ENCODE data around the gene GIN1.

Gene GIN1

GRCh38 chr5:103132684-103133083 lies 12.7 kb upstream of the GIN1 start:
- Histone ChIP-seq H3K4me1 (ENCODE audit: low read length) (no peaks in the 10 kb centered on the region), H3K9ac (ENCODE audit: low read length) (no peak overlapping the region), H3K27me3 (replicated peaks; ENCODE audit: insufficient read depth, low read length) (no peaks in the 10 kb centered on the region), H3K4me2 (ENCODE audit: low read depth, low read length) (peak overlapping the region; percentile 41; the same call in 1 of the 2 replicates), H3K9me3 (replicated peaks; ENCODE audit: insufficient read depth, low read length) (no peaks in the 10 kb centered on the region), H3K4me3 (ENCODE audit: low read length) (no peak overlapping the region), H2AFZ (ENCODE audit: low read length) (no peak overlapping the region), H3F3A (ENCODE audit: insufficient read depth, low read length) (no peaks in the 10 kb centered on the region), H4K20me1 (ENCODE audit: insufficient read depth, low read length) (no peaks in the 10 kb centered on the region), H3K79me2 (ENCODE audit: low read length) (peaks cover 6% of the 10 kb centered on the region; the same call in 1 of the 2 replicates), H3K27ac (ENCODE audit: low read length) (no peak overlapping the region), H3K36me3 (replicated peaks; ENCODE audit: insufficient read depth, low read length) (0 out of 2 replicates have a peak, but pooled peaks cover 2% of the 10 kb centered on the region), H3K9me2 (replicated peaks; ENCODE audit: insufficient read depth, low read length) (no peaks in the 10 kb centered on the region)
- TF ChIP-seq CTCF (IDR thresholded peaks at IDR 0.05; ENCODE audit: low read length) (no peak), EZH2 (optimal IDR thresholded peaks at IDR 0.05; ENCODE audit: low read depth, low read length) (no peak), EZH2phosphoT487 (IDR thresholded peaks at IDR 0.05; ENCODE audit: low read length) (no peak)
- no peak for DNase-seq

- no peaks in the 10 kb centered on the region for H3F3A ChIP-seq (ENCODE audit: insufficient read depth, low read length)
- no peaks in the 10 kb centered on the region for H3K9me3 ChIP-seq (replicated peaks; ENCODE audit: insufficient read depth, low read length)
- H3K9ac ChIP-seq (ENCODE audit: low read length): no peak overlapping the region
- H3K4me3 ChIP-seq (ENCODE audit: low read length): no peak overlapping the region
- no peak overlapping the region for H2AFZ ChIP-seq (ENCODE audit: low read length)
- H3K79me2 ChIP-seq (ENCODE audit: low read length): peaks cover 30% of the 10 kb centered on the region
- H3K4me2 ChIP-seq (ENCODE audit: low read depth, low read length): no peak overlapping the region
- TF ChIP-seq EZH2phosphoT487 (IDR thresholded peaks at IDR 0.05; ENCODE audit: low read length): no peak
- no peak for TF ChIP-seq EZH2 (optimal IDR thresholded peaks at IDR 0.05; ENCODE audit: low read depth, low read length)
- no peak for TF ChIP-seq CTCF (IDR thresholded peaks at IDR 0.05; ENCODE audit: low read length)
- H3K4me1 ChIP-seq (ENCODE audit: low read length): no peaks in the 10 kb centered on the region
- no peaks in the 10 kb centered on the region for H3K9me2 ChIP-seq (replicated peaks; ENCODE audit: insufficient read depth, low read length)
- H4K20me1 ChIP-seq (ENCODE audit: insufficient read depth, low read length): no peaks in the 10 kb centered on the region
- 0 out of 2 replicates have a peak, but pooled peaks cover 2% of the 10 kb centered on the region for H3K36me3 ChIP-seq (replicated peaks; ENCODE audit: insufficient read depth, low read length)
- no peak overlapping the region for H3K27ac ChIP-seq (ENCODE audit: low read length)
- no peaks in the 10 kb centered on the region for H3K27me3 ChIP-seq (replicated peaks; ENCODE audit: insufficient read depth, low read length)
- DNase-seq: no peak
Observed at GRCh38 chr5:103128202-103128601, 8.3 kb upstream of the GIN1 start.

- H3K9ac ChIP-seq (ENCODE audit: low read length): no peak overlapping the region
- H4K20me1 ChIP-seq (ENCODE audit: insufficient read depth, low read length): no peaks in the 10 kb centered on the region
- no peaks in the 10 kb centered on the region for H3K9me3 ChIP-seq (replicated peaks; ENCODE audit: insufficient read depth, low read length)
- H3K4me1 ChIP-seq (ENCODE audit: low read length): 0 out of 2 replicates have a peak, but pooled peaks cover 2% of the 10 kb centered on the region
- H3K36me3 ChIP-seq (replicated peaks; ENCODE audit: insufficient read depth, low read length): 0 out of 2 replicates have a peak, but pooled peaks cover 2% of the 10 kb centered on the region
- H3K27ac ChIP-seq (ENCODE audit: low read length): no peak overlapping the region
- H3K27me3 ChIP-seq (replicated peaks; ENCODE audit: insufficient read depth, low read length): no peaks in the 10 kb centered on the region
- H3K4me3 ChIP-seq (ENCODE audit: low read length): no peak overlapping the region
- TF ChIP-seq EZH2phosphoT487 (IDR thresholded peaks at IDR 0.05; ENCODE audit: low read length) (no peak), EZH2 (optimal IDR thresholded peaks at IDR 0.05; ENCODE audit: low read depth, low read length) (no peak), CTCF (IDR thresholded peaks at IDR 0.05; ENCODE audit: low read length) (no peak)
- H2AFZ ChIP-seq (ENCODE audit: low read length): no peak overlapping the region
- DNase-seq: no peak
- peaks cover 38% of the 10 kb centered on the region for H3K79me2 ChIP-seq (ENCODE audit: low read length)
- no peaks in the 10 kb centered on the region for H3K9me2 ChIP-seq (replicated peaks; ENCODE audit: insufficient read depth, low read length)
- no peak overlapping the region for H3K4me2 ChIP-seq (ENCODE audit: low read depth, low read length)
- H3F3A ChIP-seq (ENCODE audit: insufficient read depth, low read length): no peaks in the 10 kb centered on the region
Observed at GRCh38 chr5:103127292-103127817, 7.4 kb upstream of the GIN1 start.
